NCI-H128 (cell line): ENCODE results near the gene GABPB1.

Experiments
- DNase-seq: peaks from one replicate; lab custom pipeline; 2025; ENCODE audit not compliant: unreplicated experiment; lab: John Stamatoyannopoulos, UW

Gene GABPB1

DNA sequence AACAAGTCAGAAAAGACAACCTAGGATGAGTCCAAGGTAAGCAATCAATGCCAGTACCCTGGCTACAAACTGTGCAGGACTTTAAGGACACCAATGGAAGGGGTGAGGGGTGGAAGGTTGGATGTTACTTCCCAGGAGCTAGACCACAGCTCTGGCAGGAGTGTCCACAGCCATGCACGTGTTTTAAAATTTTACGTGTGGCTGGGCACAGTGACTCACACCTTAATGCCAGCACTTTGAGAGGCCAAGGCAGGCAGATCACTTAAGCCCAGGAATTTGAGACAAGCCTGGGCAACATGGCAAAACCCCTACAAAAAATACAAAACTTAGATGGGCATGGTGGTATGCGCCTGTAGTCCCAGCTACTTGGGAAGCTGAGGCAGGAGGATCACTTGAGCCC is 74.7 kb downstream of the GABPB1 start:
- no peak for DNase-seq

DNA sequence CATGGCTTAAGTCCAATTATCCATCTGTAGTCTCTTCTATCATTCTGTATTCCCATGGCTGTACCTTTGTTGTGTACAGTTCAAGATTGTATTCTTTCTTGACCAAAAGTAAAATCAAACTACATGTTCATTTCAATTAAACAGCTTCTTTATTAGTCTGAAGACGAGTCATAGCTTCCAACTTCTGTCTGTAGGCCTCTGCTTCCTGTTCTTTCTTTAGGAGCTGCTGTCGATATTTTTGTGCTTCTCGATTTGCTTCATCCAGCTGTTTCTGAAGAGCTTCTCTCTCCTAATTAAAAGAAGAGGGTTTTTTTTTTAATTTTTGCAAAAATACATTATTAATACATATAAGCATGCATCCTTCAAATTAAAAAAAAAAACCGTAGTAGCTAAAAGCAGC is 76.5 kb downstream of the GABPB1 start:
- DNase-seq: no peak

DNA sequence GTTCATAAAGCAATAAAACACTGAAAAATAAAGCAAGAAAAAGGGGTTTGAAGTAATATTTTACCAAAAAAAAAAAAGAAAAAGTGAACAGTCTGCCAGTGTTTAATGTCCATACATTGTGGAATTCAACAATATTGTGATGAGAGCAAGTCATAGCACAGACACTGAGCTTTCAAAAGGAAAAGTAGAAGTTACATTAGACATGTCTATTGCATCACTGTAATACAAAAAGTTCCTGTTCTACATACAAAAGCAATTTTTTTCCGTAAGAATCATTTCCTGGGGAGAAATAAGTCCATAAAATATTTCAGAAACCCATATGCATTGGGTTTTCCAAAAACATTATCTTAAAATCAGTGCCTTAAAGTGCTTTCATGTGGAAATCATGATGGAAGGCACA is 77.6 kb downstream of the GABPB1 start:
- no peak for DNase-seq

DNA sequence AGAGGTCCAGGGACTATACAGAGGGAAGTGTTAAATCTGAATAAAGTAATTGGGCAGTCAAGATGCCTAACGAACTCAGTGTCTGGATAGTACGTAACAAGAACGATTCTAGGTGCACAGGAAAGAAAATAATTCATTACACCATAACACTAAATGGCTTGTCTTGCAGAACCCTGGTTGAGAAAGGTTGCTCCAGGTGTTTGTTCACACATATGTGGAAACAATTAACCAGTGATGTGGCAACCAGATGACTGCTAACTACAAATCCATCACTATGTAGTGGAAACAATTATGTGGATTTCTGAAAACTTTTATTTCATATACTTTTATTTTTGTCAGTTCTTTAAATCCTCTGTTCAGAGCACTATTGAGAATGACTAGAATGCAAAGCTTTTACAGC is 79.1 kb downstream of the GABPB1 start:
- no peak for DNase-seq

DNA sequence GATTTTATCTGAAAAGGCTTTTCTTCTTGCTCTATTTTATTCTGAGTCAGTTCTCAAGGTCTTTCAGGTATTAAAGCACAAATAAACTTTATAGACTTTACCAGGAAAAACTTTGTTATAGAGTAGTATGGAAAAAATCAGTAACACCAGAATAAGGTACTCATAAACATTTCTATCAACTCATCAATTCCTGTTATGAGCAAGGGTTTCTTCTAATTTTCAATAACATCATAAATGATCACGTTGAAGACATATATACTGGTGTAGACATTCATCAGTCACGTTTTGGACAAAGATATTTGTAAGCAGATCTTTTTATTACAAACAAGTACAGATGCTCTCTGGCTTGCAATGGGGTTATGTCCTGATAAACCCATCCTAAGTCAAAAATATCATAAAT is 79.9 kb downstream of the GABPB1 start:
- DNase-seq: no peak

- no peak for DNase-seq
Measured at GRCh38 chr15:50267577-50267976, 87.4 kb downstream of the GABPB1 start.

GRCh38 chr15:50265620-50266019 is 89.4 kb downstream of the GABPB1 start, which contains the start of gene HDC:
Gene HDC (minus strand): TSS chr15:50265726. CDS start chr15:50265623, 103 bp downstream.
- DNase-seq: no peak

DNA sequence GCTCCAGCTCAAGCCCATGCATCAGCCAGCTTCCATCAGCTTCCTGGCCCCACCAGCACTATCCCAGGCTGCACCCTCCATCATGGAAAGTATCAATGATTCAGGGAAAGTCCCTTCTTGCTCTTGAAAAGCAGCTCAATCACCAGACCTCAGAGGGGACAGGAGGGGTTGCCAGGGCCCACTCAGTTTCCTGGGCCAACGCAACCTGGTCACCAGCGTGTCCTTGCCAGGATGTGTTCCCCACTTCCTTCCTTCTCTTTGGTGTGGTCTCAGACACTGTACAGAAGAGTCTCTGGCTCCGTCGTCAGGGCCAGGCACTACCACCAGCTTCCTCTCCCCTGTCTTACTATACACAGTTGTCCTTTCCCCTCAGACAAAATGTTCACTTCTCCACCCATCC is 92.5 kb downstream of the GABPB1 start:
- no peak for DNase-seq

- DNase-seq: no peak
Measured at GRCh38 chr15:50261981-50262380, 93.0 kb downstream of the GABPB1 start.

GRCh38 chr15:50260969-50261496 is 94.0 kb downstream of the GABPB1 start:
- no peak for DNase-seq

DNA sequence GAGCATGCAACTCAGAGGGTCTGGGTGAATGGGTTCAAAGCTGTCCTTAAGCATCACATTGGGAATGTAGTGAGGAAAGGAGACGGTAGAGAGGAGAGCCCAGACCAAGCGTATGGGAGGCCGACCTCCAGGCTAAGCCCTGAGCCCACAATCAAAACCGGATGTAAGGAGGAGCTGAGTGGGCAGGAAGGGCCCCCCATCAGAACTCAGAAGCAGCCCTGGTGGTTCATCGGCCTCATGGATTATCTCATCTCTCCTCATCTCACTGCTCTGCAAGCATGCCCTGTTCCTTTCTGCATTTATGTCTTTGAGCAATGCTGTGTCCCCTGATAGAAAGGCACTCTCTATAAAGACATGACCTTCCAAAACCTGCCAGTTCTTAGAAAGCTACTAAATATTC is 95.7 kb downstream of the GABPB1 start:
- DNase-seq: no peak

DNA sequence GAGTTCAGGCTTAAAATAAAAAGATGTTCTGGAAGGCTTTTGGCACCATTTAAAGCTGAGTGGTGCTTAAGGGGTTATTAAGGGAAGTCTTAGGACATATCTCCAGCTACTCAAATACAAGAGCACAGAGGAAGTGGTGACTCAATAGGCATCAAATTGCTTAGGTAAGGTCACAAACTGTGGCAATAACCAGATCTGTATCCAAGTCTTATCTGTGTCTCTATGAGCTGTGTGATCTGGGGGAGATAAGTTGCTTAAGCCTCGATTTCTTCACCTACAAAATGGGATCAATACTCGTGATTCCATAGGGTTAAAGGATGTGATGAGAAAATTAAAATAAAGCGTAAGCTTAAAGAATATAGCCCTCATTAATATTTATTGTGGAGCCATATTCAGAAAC is 97.1 kb downstream of the GABPB1 start:
- DNase-seq: no peak

GRCh38 chr15:50257332-50257731 is 97.7 kb downstream of the GABPB1 start:
- DNase-seq: no peak

DNA sequence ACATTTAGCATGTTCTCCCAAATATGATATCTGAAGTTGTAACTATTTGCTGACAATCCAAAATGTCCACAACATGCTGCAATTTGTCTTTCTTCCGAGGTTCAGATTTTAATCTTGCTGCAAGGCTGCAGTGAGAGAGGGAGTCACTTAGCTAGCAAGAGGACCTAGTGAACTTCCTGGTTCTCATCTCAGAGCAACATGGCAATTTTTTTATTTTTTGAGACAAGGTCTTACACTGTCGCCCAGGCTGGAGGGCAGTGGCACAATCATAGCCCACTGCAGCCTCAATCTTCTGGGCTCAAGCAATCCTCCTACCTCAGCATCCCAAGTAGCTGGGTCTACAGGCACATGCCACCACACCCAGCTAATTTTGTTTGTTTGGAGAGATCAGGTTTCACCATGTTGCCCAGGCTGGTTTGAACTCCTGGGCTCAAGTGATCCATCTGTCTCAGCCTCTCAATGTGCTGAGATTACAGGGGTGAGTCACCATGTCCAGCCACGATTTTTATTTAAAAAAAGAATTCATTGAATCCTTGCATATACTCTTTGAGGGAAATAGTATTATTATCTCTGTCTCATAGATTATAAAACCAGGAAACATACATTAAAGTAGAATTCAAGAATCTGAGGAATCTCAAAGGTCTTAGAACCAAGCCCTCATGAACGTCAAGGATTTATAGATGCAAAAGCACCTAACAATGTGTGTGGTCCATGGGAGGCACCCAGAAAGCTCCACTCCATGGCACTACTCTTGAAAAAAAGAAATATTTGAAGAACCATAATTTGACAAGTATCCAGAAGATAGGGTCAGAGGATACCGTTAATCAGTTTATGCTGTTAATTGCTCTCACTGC is 98.6 kb downstream of the GABPB1 start:
- no peak for DNase-seq

DNA sequence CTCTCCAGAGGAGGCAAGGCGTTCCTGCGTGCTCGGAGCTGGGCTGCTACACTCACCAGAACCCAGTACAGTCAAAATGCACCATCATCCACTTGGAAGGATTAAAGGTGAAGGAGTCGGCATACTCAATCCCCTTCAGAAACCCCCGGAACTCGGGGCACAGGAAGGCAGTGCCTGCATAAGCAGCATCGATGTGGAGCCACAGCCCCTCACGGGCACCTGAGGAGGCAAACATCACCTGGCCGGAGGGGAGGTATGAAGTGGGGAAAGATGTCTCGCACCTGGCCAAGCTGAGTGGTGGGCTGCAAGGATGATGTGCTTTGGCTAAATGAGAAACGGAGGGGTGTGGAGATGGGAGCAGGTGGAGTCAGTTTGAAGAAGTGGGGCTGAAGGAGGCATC is 102.4 kb downstream of the GABPB1 start:
- no peak for DNase-seq

DNA sequence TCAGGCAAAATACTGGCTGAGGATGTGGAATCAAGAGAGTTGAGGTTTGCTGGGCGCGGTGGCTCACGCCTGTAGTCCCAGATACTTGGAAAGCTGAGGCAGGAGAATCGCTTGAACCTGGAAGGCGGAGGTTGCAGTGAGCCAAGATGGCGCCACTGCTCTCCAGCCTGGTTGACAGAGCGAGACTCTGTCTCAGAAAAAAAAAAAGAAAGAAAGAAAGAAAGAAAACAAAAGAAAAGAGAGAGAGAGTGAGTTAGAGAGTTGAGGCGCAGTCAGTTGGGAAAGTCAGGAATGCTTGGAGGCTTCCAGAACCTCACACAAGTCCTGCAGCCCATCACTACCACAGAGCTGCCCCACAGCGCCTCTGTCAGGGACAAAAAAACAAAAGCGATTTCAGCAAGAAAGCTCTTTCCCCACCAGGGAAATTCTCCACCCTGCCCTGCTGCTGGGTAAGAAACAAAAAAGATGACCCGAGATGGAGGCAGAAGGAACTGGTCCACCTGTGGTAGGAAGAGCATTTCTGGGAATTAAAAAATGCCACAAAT is 103.3 kb downstream of the GABPB1 start:
- no peak for DNase-seq

GRCh38 chr15:50250760-50251394 is 104.1 kb downstream of the GABPB1 start:
- no peak for DNase-seq

DNA sequence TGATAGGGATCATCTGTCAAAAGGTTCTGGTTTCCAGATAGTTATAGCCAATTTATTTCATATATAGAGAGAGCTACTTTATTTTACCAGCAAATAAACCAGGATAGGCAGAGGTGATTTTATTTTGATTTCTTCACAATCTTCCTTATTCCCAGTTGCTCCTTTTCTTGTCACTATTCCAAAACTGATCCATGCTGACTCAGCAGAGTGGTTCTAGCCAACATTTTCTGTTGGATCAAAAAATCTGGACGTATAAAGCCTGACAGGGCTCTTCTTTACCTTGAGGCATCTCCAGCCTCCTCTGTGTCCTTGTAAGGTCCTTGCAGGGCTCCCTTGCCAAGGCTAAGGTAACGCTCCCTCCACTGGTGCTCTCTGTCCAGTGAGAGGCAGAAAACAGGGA is 105.3 kb downstream of the GABPB1 start:
- DNase-seq: no peak

- DNase-seq: no peak
Measured at GRCh38 chr15:50248994-50249582, 105.9 kb downstream of the GABPB1 start.

DNA sequence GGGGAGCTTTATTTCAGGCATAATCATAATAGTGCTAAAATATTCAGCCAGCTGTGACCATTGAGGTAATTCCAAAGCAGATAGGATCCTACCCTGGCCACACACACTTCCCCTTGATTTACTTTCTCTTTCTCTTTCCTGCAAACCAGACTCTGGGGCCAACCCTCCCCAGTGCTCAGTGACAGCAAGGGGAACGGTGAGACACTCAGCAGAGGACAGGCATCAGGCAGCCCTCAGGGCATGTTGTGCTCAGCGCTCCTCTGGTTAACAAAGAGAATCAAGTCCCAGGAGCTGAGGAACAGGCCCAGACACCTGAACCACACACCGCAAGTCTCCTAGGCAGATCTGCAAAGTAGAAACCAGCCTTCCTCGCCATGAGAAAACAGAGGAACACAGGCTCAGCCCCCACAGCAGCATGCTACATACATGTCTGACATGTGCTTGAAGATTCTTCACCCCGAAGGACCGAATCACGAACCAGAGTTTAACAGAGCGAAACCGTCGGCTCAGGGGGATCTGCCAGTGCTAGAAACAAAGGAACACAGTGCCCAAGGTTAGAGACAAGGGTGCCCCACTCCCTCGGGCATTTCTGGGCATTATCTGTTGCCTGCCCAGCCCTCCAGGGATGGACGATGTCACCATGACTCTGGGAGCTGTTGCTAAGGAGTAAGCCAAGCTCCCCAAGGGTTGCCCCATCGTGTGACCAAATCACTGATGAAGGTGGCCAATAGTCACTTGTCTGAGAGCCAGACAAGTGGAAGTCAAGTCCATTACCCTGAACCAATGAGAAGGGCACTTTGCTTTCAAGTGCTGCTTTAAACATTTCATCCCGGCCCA is 107.0 kb downstream of the GABPB1 start:
- DNase-seq: no peak

DNA sequence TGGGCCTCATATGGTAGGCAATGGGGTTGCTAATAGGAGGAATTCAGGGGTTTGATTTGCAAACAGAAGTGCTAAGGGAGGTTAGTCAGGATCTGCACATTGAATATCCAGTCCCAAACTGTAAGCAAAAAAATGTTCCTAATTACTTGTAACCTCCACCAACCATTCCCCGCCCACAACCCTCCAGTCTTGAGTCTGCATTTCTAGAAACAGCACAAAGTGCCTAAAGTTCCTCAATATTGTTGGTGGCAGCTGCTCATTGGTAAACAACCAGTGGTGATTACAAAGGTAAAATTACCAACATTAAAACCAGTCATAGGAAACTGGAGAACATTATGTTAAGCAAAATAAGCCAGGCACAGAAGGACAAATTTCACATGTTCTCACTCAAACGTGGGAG is 108.4 kb downstream of the GABPB1 start:
- DNase-seq: no peak
